Activated CD4-positive, alpha-beta T cell treated with anti-CD3 and anti-CD28 coated beads, Interleukin-2, amount 10 ng/mL, durations not matched to agents 7 days and 5 days (primary cell): ENCODE measurements around the gene MYCBPAP. TPM values are rescaled to one million over a fixed set of nuclear protein-coding genes. Genes with fewer than 3 reads are reported as not detected.

ENCODE experiments used
- CTCF ChIA-PET: fragments of 350-600 bp; sonication (Branson Sonifier 250); formaldehyde crosslinking; loops from one replicate; lab custom pipeline; 2021; ENCODE audit warnings: antibody characterized with exemption; lab: Charles Lee
- POLR2A ChIA-PET: fragments of 350-600 bp; sonication (Branson Sonifier 250); formaldehyde crosslinking; loops from one replicate; lab custom pipeline; 2021; ENCODE audit warnings: antibody characterized with exemption; lab: Charles Lee
- DNase-seq: peaks from one replicate; pipeline ENCODE4 v3.0.0-alpha.2; 2020
- H3K27ac Mint-ChIP-seq: one replicate; pipeline ENCODE4 v1.8.0; 2021; ENCODE audit warnings: mild to moderate bottlenecking, moderate library complexity, mixed read lengths
- H3K27me3 Mint-ChIP-seq: one replicate; pipeline ENCODE4 v1.8.0; 2021; ENCODE audit warnings: mixed read lengths
- H3K36me3 Mint-ChIP-seq: one replicate; pipeline ENCODE4 v1.8.0; 2021; ENCODE audit warnings: low read depth, mixed read lengths
- H3K4me1 Mint-ChIP-seq: one replicate; pipeline ENCODE4 v1.8.0; 2021; ENCODE audit warnings: mixed read lengths
- H3K4me3 Mint-ChIP-seq: one replicate; pipeline ENCODE4 v1.8.0; 2021; ENCODE audit warnings: mild to moderate bottlenecking, moderate library complexity, mixed read lengths
- H3K9me3 Mint-ChIP-seq: one replicate; pipeline ENCODE4 v1.8.0; 2021; ENCODE audit warnings: mixed read lengths
- total RNA-seq, 2 experiments: library from RNA; stranded (reverse); gene quantifications; one replicate each; pipeline ENCODE4 v1.2.3, GENCODE V29; 2021

MYCBPAP gene
- total RNA-seq, 2 experiments from 2014 or later: 3.0 to 4.8 TPM

DNA sequence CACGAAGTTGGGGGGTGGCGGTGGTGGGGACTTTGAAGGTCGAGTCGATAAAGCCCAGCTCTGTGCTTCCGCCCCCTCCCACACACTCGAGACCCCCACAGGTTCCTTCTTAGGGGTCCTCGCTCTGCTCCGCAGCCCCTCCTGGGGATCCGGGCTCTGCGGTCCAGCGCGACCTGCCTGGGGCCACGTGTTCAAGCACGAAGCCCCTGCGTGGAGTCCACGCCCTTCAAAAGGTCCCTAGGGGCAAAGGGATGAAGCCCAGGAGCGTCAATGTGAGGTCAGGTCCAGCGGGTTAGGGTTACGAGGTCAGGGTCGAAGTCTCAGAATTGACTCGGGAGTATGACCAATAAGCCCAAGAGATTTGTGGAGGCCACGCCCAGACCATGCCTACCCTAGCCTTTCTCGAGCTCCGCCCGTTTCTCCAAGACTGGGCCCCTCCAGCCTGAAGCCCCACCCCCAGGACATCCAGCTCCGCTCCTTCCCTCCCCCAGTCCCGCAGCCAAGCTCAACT lies 51.5 kb downstream of the MYCBPAP start:
- POLR2A ChIA-PET: no interaction called here
- H3K27me3 Mint-ChIP-seq: peaks cover 64% of the 10 kb centered on the region

DNA sequence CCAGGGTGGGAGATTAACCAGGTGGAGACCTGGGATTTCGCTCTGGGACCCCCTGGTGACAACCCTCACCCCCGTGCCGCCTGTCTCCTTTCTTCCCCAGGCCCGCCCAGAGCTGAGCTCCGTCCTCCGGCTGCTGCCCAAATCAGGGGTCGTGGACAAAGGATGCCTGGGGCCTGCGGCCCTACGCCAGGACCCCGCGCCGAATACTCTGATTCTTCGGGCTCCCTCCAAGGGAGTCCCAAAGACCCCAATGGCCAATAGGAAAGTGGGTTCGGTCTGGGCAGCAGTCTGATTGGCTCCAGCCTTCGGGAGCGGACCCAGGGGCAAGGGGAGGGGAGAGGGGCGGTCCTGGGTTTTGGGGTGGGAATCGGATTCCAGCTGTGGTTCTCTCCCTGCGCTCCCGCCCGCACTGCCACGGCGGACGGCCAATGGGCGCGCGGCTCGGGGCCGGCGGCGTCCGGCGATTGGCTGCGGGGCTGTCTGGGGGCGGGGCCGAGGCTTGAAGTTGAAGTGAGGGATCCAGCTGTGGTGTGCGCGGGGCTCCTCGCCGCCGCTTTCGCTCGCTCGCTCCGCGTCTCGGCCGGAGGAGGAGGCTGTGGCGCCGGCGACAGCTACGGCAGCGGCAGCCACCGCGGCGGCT lies 52.1 kb downstream of the MYCBPAP start, which contains the start of gene CACNA1G:
CACNA1G (plus strand) TSS at position 531 of the 640 bp plus-strand sequence. CDS start 745 bp downstream, outside the sequence.
- peaks cover 20% of the 10 kb centered on the region for H3K4me1 Mint-ChIP-seq
- CTCF ChIA-PET: interaction anchor here (0.7 to 1.8 kb wide), 7 partner anchors 9 to 166 kb away, joined by 3 to 5 read pairs (median 3); no protein-coding TSS in a partner anchor
- peak within 1 kb of the TSS; percentile 56 for H3K4me3 Mint-ChIP-seq
- H3K27me3 Mint-ChIP-seq: peaks cover 70% of the 10 kb centered on the region
- no peak within 1 kb of the TSS for H3K27ac Mint-ChIP-seq
- DNase-seq: peak; percentile 85
- no peaks in the 10 kb centered on the region for H3K36me3 Mint-ChIP-seq
- no peaks in the 10 kb centered on the region for H3K9me3 Mint-ChIP-seq
- POLR2A ChIA-PET: no interaction called here

More for the DNA sequence above, 51.5 kb downstream of the MYCBPAP start:
- H3K4me1 Mint-ChIP-seq: peaks cover 20% of the 10 kb centered on the region
- H3K36me3 Mint-ChIP-seq: no peaks in the 10 kb centered on the region
- H3K4me3 Mint-ChIP-seq: peak overlapping the region; percentile 56
- CTCF ChIA-PET: interaction anchor here (0.7 to 1.4 kb wide), 4 partner anchors 9 to 30 kb away, joined by 3 to 4 read pairs (median 3); no protein-coding TSS in a partner anchor
- DNase-seq: peak; percentile 29
- H3K27ac Mint-ChIP-seq: no peak overlapping the region
- H3K9me3 Mint-ChIP-seq: no peaks in the 10 kb centered on the region

DNA sequence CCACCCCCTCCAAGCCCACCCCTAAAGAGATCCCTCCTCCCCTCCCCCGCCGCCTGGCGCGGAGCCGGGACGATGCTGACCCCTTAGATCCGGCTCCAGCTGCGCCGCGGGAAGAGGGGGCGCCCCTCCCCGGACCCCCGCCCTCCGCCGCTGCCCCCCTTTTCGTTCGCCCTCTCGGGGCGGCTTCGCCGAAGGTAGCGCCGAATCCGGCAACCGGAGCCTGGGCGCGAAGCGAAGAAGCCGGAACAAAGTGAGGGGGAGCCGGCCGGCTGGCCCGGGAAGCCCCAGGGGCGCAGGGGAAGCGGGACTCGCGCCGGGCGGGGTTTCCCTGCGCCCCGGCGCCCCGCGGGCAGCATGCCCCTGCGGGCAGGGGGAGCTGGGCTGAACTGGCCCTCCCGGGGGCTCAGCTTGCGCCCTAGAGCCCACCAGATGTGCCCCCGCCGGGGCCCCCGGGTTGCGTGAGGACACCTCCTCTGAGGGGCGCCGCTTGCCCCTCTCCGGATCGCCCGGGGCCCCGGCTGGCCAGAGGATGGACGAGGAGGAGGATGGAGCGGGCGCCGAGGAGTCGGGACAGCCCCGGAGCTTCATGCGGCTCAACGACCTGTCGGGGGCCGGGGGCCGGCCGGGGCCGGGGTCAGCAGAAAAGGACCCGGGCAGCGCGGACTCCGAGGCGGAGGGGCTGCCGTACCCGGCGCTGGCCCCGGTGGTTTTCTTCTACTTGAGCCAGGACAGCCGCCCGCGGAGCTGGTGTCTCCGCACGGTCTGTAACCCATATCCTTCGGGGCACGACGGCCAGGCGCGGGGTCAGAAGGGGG lies 52.9 kb downstream of the MYCBPAP start:
- peak; percentile 18 for DNase-seq
- Mint-ChIP-seq H3K4me1 (peaks cover 20% of the 10 kb centered on the region), H3K27ac (no peak overlapping the region), H3K36me3 (no peaks in the 10 kb centered on the region), H3K27me3 (peaks cover 77% of the 10 kb centered on the region), H3K4me3 (no peak overlapping the region), H3K9me3 (no peaks in the 10 kb centered on the region)
- CTCF ChIA-PET: interaction anchor here (1.0 to 2.9 kb wide), 5 partner anchors 11 to 166 kb away, joined by 3 to 13 read pairs (median 5); no protein-coding TSS in a partner anchor
- POLR2A ChIA-PET: no interaction called here

DNA sequence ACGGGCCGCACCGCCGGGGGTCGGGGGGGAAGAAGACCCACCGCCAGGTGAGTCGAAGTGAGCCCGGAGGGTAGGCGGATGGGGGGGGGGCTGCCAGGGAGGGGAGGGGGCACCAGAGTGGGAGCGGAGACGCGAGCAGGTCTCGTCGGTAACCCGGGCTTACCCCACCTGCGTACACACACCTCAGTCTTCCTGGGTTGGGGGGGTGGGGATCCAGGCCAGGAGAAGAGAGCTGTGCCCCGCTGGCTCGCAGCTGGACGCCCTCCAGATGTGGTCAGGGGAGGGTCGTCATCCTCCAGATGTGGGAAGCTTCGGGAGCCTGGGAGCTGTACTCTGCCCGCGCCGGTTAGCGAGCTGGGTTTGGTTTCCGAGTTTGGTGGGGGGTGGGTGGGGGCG lies 53.5 kb downstream of the MYCBPAP start:
- ChIA-PET CTCF (interaction anchor here (1.0 to 2.9 kb wide), 4 partner anchors 11 to 82 kb away, joined by 3 to 13 read pairs (median 5); no protein-coding TSS in a partner anchor), POLR2A (no interaction called here)
- Mint-ChIP-seq H3K4me1 (peaks cover 20% of the 10 kb centered on the region), H3K27ac (no peak overlapping the region), H3K9me3 (no peaks in the 10 kb centered on the region), H3K4me3 (no peak overlapping the region), H3K27me3 (peaks cover 78% of the 10 kb centered on the region), H3K36me3 (no peaks in the 10 kb centered on the region)
- DNase-seq: no peak

DNA sequence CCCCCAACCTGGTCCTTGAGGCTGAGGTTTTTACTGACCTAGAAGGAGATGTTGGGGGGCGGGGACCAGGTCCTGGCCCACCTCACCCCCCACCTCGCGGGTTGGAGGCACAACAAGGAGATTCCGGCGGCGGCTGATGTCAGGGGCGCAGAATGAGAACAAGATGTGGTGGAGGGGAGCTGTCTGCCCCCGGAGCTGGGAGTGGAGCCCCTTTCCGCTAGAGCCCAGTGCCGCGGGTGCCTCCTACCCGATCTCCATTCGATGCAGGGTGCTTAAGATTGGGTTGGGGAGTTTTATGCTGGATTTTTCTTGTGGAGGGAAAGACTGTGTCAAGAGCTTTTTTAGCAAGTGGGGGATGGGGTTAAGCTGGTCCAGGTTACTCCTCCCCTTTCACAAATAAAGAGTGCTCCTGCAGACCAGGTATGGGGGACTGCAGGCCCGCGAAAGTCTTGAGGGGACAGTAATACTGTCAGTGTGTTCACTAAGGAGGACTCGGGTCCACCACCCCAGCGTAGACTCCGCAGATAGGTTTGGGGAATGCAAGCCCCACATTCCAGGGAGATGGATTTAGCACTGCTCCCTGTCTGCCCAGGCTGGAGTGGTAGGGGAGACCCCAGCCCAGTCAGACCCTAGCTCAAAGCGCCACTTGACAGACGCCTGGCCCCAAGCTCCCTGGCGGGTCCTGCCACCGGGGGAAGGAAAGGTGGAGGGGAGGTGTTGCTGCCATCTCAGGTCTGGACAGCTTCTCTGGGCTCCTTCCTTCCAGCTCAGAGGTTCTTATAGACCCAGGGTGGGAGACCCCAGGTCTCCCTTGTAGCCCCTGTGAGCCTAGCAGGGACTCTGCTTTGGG lies 54.2 kb downstream of the MYCBPAP start:
- Mint-ChIP-seq H3K27me3 (peaks cover 73% of the 10 kb centered on the region), H3K4me3 (no peak overlapping the region), H3K4me1 (peaks cover 20% of the 10 kb centered on the region), H3K36me3 (no peaks in the 10 kb centered on the region), H3K27ac (no peak overlapping the region), H3K9me3 (no peaks in the 10 kb centered on the region)
- ChIA-PET POLR2A (interaction anchor here (0.9 kb wide), 1 partner anchor 17 kb away, joined by 3 read pairs; no protein-coding TSS in a partner anchor), CTCF (interaction anchor here (0.7 to 2.9 kb wide), 7 partner anchors 10 to 84 kb away, joined by 3 to 13 read pairs (median 6); partner anchors contain the start of gene RSAD1)
- DNase-seq: no peak

DNA sequence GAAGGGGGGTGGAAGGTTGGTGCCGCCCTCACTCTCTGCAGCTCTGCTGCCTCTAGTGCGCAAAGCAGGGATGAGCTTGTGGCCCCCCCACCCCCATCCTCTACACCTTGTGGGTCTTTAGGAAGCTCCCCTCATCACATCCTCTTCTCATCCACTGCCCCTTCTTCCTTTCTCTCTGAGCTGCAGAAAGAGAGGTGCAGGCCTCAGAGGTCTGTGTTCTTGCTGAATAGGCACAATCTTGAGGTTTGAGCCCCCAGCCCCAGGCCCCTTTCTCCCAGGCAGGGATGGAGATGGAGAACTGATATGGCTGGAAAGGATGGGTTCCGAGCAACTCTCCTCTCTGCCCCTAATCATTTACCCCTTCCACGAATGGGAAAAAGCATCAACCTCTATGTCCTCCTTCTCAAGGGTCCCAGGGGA lies 54.9 kb downstream of the MYCBPAP start:
- CTCF ChIA-PET: interaction anchor here (1.0 to 2.9 kb wide), 5 partner anchors 10 to 63 kb away, joined by 4 to 13 read pairs (median 6); no protein-coding TSS in a partner anchor
- Mint-ChIP-seq H3K4me1 (peaks cover 20% of the 10 kb centered on the region), H3K27me3 (peaks cover 73% of the 10 kb centered on the region), H3K36me3 (no peaks in the 10 kb centered on the region), H3K9me3 (no peaks in the 10 kb centered on the region), H3K4me3 (no peak overlapping the region), H3K27ac (no peak overlapping the region)
- POLR2A ChIA-PET: interaction anchor here (0.9 kb wide), 1 partner anchor 16 kb away, joined by 3 read pairs; no protein-coding TSS in a partner anchor
- no peak for DNase-seq

DNA sequence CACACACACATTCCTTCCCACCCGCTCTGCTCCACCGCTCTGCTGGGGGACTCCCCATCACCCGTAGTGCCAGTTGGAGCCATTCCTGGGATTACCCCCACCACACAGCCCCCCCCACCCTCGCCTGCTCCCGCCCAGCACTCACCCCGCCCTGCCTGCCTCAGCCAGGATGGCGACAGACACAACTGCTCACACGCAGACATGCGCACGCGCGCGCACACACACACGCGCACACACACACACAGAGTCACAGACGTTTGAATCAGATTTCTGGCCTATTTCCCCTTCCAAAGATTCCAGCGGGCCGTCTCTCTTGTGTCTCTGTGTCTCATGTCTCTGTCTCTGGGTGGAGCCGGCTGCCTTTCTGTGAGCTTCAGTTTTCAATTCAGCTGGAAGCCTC lies 56.7 kb downstream of the MYCBPAP start:
- DNase-seq: peak; percentile 23
- Mint-ChIP-seq H3K27me3 (peaks cover 58% of the 10 kb centered on the region), H3K9me3 (no peaks in the 10 kb centered on the region), H3K27ac (no peak overlapping the region), H3K36me3 (no peaks in the 10 kb centered on the region), H3K4me3 (no peak overlapping the region), H3K4me1 (peaks cover 8% of the 10 kb centered on the region)
- ChIA-PET POLR2A (no interaction called here), CTCF (interaction anchor here (0.5 kb wide), 1 partner anchor 325 kb away, joined by 3 read pairs; no protein-coding TSS in a partner anchor)

DNA sequence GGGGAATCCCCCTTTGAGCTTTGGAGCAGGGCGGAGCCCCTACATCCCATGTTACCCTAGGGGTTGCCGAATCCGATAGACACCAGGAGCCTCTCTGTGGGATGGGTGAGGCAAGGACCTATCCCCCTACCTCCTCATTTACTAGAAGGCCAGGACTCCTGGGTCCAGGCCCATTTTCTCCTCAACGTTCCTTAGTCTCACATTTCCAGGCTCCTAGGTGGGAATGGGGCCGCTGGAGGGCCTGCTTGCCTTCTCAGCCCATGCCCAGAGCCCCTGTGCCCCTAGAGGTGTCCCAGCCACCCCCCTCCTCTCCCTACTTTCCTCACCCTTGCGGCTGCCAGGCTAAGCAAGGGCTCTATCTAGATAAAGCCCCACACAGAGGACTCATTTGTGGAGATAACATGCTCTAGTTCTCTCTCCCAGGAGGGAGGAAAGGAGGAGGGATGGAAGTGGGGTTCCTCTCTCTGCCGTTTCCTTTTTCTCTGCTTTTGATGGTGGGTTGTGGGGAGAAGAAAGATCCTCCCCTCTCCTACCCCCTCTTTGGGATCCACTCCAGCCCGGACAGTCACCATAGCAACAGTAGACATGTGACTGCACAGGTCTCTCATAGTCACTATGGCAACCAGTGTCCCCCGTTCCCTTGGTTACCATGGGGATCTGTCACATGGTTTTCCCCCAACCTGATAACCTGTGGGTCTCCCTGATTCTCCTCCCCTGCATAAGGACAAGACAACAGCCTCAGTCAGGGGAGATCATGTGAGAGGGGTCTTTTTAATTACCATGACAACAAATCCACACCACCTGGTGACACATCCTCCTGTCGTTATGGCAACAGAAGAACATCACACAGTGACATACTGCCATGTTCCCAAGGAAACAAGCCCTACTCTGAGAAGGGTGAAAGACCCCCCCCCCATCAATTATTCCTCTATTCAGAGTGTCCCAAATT lies 57.4 kb downstream of the MYCBPAP start:
- CTCF ChIA-PET: no interaction called here
- peaks cover 4% of the 10 kb centered on the region for H3K4me1 Mint-ChIP-seq
- H3K27me3 Mint-ChIP-seq: peaks cover 53% of the 10 kb centered on the region
- no peak overlapping the region for H3K27ac Mint-ChIP-seq
- no peak overlapping the region for H3K4me3 Mint-ChIP-seq
- no peaks in the 10 kb centered on the region for H3K36me3 Mint-ChIP-seq
- peak; percentile 22 for DNase-seq
- POLR2A ChIA-PET: no interaction called here
- no peaks in the 10 kb centered on the region for H3K9me3 Mint-ChIP-seq

DNA sequence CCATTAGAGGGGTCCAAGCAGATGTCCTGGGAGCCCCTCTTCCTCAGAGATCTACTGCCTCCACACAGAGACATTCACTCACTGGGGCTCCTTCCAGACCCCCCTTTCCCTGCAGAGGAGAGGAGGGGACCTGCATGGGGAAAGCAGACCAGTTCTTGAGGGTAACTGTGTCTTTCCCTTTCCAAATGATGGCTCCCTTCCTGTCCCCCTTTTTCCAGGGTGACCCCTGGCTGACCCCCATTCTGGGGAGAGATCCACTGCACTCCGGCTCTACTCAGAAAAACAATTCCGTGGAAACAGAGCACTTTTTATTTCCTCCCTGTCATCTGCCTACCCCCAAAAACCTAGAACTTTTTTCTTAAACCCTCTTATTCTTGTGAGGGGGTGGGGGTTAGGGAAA lies 58.6 kb downstream of the MYCBPAP start:
- Mint-ChIP-seq H3K27ac (no peak overlapping the region), H3K27me3 (peaks cover 53% of the 10 kb centered on the region), H3K4me1 (peaks cover 4% of the 10 kb centered on the region), H3K4me3 (no peak overlapping the region), H3K36me3 (no peaks in the 10 kb centered on the region), H3K9me3 (no peaks in the 10 kb centered on the region)
- POLR2A ChIA-PET: no interaction called here
- CTCF ChIA-PET: no interaction called here
- no peak for DNase-seq

DNA sequence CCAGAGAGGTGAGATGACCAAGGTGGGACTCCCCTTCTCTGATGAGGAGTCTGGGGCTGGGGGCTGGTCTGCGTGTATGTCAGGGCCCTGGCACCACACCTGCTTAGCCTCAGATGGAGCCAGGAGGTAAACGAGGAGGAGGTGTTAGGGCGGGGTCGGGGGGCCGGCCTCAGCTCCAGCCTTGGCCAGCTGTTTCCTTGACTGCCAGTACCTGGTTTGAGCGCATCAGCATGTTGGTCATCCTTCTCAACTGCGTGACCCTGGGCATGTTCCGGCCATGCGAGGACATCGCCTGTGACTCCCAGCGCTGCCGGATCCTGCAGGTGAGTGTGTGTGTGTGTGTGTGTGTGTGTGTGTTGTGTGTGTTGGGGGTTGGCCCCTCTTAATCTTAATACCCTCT lies 60.4 kb downstream of the MYCBPAP start:
- no peaks in the 10 kb centered on the region for H3K4me1 Mint-ChIP-seq
- H3K27ac Mint-ChIP-seq: no peak overlapping the region
- no peak overlapping the region for H3K4me3 Mint-ChIP-seq
- peaks cover 37% of the 10 kb centered on the region for H3K27me3 Mint-ChIP-seq
- H3K9me3 Mint-ChIP-seq: no peaks in the 10 kb centered on the region
- no peak for DNase-seq
- ChIA-PET POLR2A (no interaction called here), CTCF (interaction anchor here (1.2 kb wide), 1 partner anchor 18 kb away, joined by 4 read pairs; no protein-coding TSS in a partner anchor)
- no peaks in the 10 kb centered on the region for H3K36me3 Mint-ChIP-seq

DNA sequence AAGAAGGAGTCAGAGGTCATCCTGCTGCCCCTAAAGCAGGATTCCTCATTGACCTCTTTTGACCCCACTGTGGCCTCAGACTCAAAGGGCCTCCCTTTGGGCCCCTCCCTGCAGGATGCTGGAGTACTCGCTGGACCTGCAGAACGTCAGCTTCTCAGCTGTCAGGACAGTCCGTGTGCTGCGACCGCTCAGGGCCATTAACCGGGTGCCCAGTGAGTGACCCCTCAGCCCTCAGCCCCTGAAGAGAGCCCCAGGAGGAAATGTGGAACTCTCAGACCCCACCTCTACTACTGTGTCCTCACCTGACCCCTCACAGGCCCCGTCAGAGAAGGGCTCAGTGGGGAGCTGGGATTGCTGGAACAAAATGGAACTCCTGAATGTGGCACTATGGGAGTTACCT lies 61.4 kb downstream of the MYCBPAP start:
- no peaks in the 10 kb centered on the region for H3K36me3 Mint-ChIP-seq
- no peak for DNase-seq
- H3K4me3 Mint-ChIP-seq: no peak overlapping the region
- H3K27me3 Mint-ChIP-seq: peaks cover 27% of the 10 kb centered on the region
- H3K9me3 Mint-ChIP-seq: no peaks in the 10 kb centered on the region
- no peaks in the 10 kb centered on the region for H3K4me1 Mint-ChIP-seq
- no peak overlapping the region for H3K27ac Mint-ChIP-seq
- ChIA-PET CTCF (no interaction called here), POLR2A (no interaction called here)
